GM08714 (cell line): ENCODE data around the gene CPLX4.

Source experiments
- H3K4me3 ChIP-seq: fragments of 200-500 bp; sonication (Bioruptor generic); 2 replicates; pipeline ENCODE4 v1.5.1; 2014; ENCODE audit warnings: mild to moderate bottlenecking, low read length, inconsistent platforms
- ZNF274 ChIP-seq: IDR thresholded peaks from 2 replicates; pipeline ENCODE4 v1.6.1; 2012; ENCODE audit warnings: mild to moderate bottlenecking, low read depth, low read length

CPLX4 gene

GRCh38 chr18:59318460-59319050 lies at the start of gene CPLX4:
CPLX4 (minus strand) TSS chr18:59318649; CDS start chr18:59318462, 187 bp downstream.
- TF ChIP-seq ZNF274 = no peak
- no peak within 1 kb of the TSS for H3K4me3 ChIP-seq

GRCh38 chr18:59360381-59360780 lies 41.9 kb upstream of the CPLX4 start:
- TF ChIP-seq ZNF274 = no peak
- H3K4me3 ChIP-seq = no peak overlapping the region

- peak overlapping the region; percentile 73 for H3K4me3 ChIP-seq
- no peak for TF ChIP-seq ZNF274
These were observed 41.1 kb upstream of the CPLX4 start for GRCh38 chr18:59359576-59359952.

GRCh38 chr18:59358712-59359575 lies 40.5 kb upstream of the CPLX4 start, which contains the start of gene LMAN1:
LMAN1 (minus strand) TSS chr18:59359265; CDS start chr18:59359244, 21 bp downstream.
- peak within 1 kb of the TSS; percentile 96 for H3K4me3 ChIP-seq
- TF ChIP-seq ZNF274 = no peak

- no peak for TF ChIP-seq ZNF274
- H3K4me3 ChIP-seq = peak overlapping the region; percentile 96
These were observed 39.9 kb upstream of the CPLX4 start for GRCh38 chr18:59358414-59358711.

GRCh38 chr18:59357928-59358327 lies 39.5 kb upstream of the CPLX4 start:
- H3K4me3 ChIP-seq = peak overlapping the region; percentile 96; the same call in 1 of the 2 replicates
- no peak for TF ChIP-seq ZNF274

GRCh38 chr18:59354731-59355130 lies 36.3 kb upstream of the CPLX4 start:
- no peak for TF ChIP-seq ZNF274
- no peak overlapping the region for H3K4me3 ChIP-seq

- TF ChIP-seq ZNF274 = no peak
- no peak overlapping the region for H3K4me3 ChIP-seq
These were observed 34.7 kb upstream of the CPLX4 start for GRCh38 chr18:59353079-59353680.

GRCh38 chr18:59352250-59352855 lies 33.9 kb upstream of the CPLX4 start:
- no peak overlapping the region for H3K4me3 ChIP-seq
- no peak for TF ChIP-seq ZNF274

GRCh38 chr18:59345556-59345955 lies 27.1 kb upstream of the CPLX4 start:
- no peak overlapping the region for H3K4me3 ChIP-seq
- TF ChIP-seq ZNF274 = no peak

GRCh38 chr18:59344996-59345395 lies 26.5 kb upstream of the CPLX4 start:
- no peak for TF ChIP-seq ZNF274

GRCh38 chr18:59343926-59344325 lies 25.5 kb upstream of the CPLX4 start:
- H3K4me3 ChIP-seq = no peak overlapping the region
- no peak for TF ChIP-seq ZNF274

More at GRCh38 chr18:59344996-59345395, 26.5 kb upstream of the CPLX4 start:
- H3K4me3 ChIP-seq = no peak overlapping the region

- TF ChIP-seq ZNF274 = no peak
- no peak overlapping the region for H3K4me3 ChIP-seq
These were observed 22.4 kb upstream of the CPLX4 start for GRCh38 chr18:59340817-59341216.

- H3K4me3 ChIP-seq = no peak overlapping the region
- TF ChIP-seq ZNF274 = no peak
These were observed 21.9 kb upstream of the CPLX4 start for GRCh38 chr18:59340312-59340711.
